Prostate gland (tissue), 2 donors: ENCODE measurements around the gene DCTN2. TPM values are rescaled to one million over a fixed set of nuclear protein-coding genes. Genes with fewer than 3 reads are reported as not detected.

ENCODE experiments used
- DNase-seq: peaks from one replicate; pipeline ENCODE4 v3.0.0-alpha.2; 2019; ENCODE audit warnings: low spot score
- H3K27ac ChIP-seq, 2 donors: fragments of 200-600 bp; sonication (generic); 2 replicates each; pipeline ENCODE4 v1.5.1; 2017 to 2019
- H3K27me3 ChIP-seq: fragments of 200-600 bp; sonication (generic); replicated peaks from 2 replicates; pipeline ENCODE4 v1.5.1; 2019; ENCODE audit not compliant: insufficient read depth
- H3K36me3 ChIP-seq, 2 donors: fragments of 200-600 bp; sonication (generic); 1 replicate in 1 of 2; 2 replicates in 1 of 2; pipeline versions ENCODE4 v1.5.1 to v1.8.1; 2017 to 2019
- H3K4me1 ChIP-seq: fragments of 200-600 bp; sonication (generic); replicated peaks from 2 replicates; pipeline ENCODE4 v1.5.1; 2019
- H3K4me3 ChIP-seq, 2 donors: fragments of 200-600 bp; sonication (generic); 2 replicates each; pipeline ENCODE4 v1.5.1; 2017 to 2019
- H3K9me3 ChIP-seq: fragments of 200-600 bp; sonication (generic); 2 replicates; pipeline ENCODE4 v1.5.1; 2017
- CTCF ChIP-seq, 4 experiments: fragments of 200-600 bp in 2 of 4; fragments of 450-650 bp in 2 of 4; sonication (generic) in 2 of 4; IDR thresholded peaks; 1 replicate in 3 of 4; 2 replicates in 1 of 4; pipeline ENCODE4 v1.5.1; 2016 to 2019; ENCODE audit warnings: antibody characterized with exemption in 4 of 4, mild to moderate bottlenecking in 2 of 4, moderate library complexity in 2 of 4
- POLR2A ChIP-seq: fragments of 450-650 bp; IDR thresholded peaks from one replicate; pipeline ENCODE4 v1.6.1; 2016; ENCODE audit warnings: antibody characterized with exemption, mild to moderate bottlenecking
- POLR2AphosphoS5 ChIP-seq: sonication (generic); formaldehyde crosslinking; IDR thresholded peaks from one replicate; pipeline ENCODE4 v1.6.1; 2017; ENCODE audit warnings: antibody characterized with exemption
- WGBS: methylation state at CpG from one replicate; pipeline ENCODE4 v1.1.5; 2018; 5-methylcytosine and 5-hydroxymethylcytosine counted together
- intact Hi-C: fragments of 100-400 bp; cut with DNase I; formaldehyde crosslinking; loops from one replicate; pipeline ENCODE4 v1.14.2; 2022
- total RNA-seq, 2 donors: library from RNA; depleted of rRNA; stranded (reverse); fragments of >200 nt; gene quantifications; one replicate each; pipeline ENCODE4 v1.1.0, GENCODE V29; 2016

The DCTN2 gene
- total RNA-seq, 2 donors from 2014 or later = 131 to 157 TPM

DNA sequence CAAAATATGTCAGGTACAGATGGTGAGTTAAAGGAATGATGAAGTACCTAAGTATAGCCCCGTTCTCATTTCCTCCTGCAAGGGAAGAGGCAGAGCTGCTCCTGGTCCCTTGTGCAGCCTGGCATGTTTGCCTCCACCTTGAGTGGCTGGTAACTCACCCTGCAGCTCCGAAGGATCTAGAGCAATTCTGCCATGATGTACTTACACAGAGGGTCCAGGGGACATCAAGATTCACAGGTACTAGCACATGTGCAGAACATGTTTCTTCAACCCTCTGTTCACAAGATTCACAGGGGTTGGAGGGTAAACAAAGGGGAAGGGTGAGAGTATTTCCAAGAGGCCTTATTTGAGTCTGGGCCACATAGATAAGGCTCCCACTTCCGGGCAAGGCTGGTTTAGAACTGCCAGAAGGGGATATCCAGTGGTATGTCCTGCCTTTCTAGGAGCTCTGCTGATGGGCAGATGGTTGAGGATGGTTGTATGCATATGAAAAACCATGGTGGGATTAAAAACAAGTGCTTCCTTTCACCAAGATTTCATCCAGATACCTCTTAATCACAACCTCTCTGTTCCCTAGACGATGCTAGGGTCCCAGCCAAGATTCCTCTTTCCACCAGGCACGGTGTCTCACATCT lies 7.7 kb downstream of the DCTN2 start:
- Histone ChIP-seq H3K9me3 (no peaks in the 10 kb centered on the region), H3K27ac (no peak overlapping the region), H3K27me3 (no peaks in the 10 kb centered on the region), H3K4me3 (no peak overlapping the region), H3K4me1 (no peaks in the 10 kb centered on the region), H3K36me3 (peaks cover 0 to under 1% of the 10 kb centered on the region in 2 donors)
- 84% methylated on average over 5 of the region's 5 CpGs for WGBS
- TF ChIP-seq CTCF (IDR thresholded peaks at IDR 0.05) (no peak), POLR2A (no peak), POLR2AphosphoS5 (no peak)
- intact Hi-C loops = no loop called here
- no peak for DNase-seq

DNA sequence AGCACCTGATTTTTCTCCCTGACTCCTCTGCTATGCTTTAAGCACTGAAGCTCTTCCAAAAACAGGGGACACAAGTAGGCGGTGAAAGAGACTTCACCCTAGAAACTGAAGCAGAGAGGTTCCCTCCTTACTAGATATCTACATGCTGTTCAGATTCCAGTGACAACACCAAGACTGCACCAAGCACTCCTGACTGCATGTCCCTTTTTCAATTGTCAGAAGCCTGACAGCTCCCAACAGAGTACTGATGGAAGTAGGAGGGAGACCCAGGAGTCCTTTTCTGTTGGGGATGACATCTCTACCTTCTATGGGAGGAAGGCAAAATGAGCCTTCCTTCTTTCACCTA lies 10.4 kb downstream of the DCTN2 start:
- WGBS = 100% methylated on average over 1 of the region's 1 CpG
- intact Hi-C loops = no loop called here
- no peak for DNase-seq
- Histone ChIP-seq H3K4me1 (no peaks in the 10 kb centered on the region), H3K27me3 (no peaks in the 10 kb centered on the region), H3K9me3 (no peaks in the 10 kb centered on the region), H3K27ac (peak overlapping the region in 1 of 2 donors; percentile 4), H3K36me3 (peaks cover 0 to 10% of the 10 kb centered on the region in 2 donors), H3K4me3 (no peak overlapping the region)
- TF ChIP-seq POLR2A (no peak), POLR2AphosphoS5 (no peak), CTCF (IDR thresholded peaks at IDR 0.05) (no peak)

DNA sequence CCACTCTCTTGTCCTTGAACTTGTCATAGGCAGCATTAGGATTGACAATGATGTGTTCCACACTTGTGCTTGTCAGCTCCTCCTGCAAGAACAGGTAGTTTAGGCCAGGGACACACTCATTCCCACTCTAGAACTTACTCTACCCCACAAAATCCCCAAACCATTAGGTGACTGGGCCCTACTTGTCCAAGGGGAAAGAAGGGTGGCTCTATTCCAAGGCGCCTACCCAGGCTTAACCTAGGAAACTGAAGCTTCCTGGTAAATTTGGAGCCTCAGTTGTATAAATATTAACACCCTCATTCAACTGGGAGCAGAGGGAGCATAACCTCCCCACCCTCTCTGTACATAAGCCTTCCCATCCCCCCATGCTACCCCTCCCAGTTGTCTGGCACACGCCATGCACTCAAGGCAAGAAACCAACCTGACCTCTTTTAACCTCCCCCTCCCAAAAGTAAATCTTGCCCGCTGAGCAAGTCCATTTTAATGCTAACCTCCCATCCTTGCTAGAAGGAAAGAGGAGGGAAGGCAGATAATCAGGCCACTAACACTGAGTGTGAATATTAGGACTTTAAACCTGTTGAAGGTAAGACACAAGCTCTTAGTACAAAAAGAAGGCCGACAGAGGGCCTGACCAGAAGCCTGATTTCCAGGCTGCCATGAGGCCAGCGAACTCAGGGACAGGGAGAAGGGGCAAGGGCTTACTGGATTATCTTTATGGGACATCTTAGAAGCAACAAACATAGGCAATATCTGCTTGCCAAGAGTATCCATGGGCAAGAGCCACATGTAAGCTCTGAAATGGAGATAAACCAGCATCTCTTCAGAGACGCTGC lies 11.0 kb downstream of the DCTN2 start:
- TF ChIP-seq POLR2AphosphoS5 = no peak
- Histone ChIP-seq H3K4me3 (no peak overlapping the region), H3K27ac (peak overlapping the region in 1 of 2 donors; percentile 4), H3K27me3 (no peaks in the 10 kb centered on the region), H3K9me3 (no peaks in the 10 kb centered on the region), H3K4me1 (no peaks in the 10 kb centered on the region), H3K36me3 (peaks cover 0 to 10% of the 10 kb centered on the region in 2 donors)
- DNase-seq = no peak
- intact Hi-C loops = no loop called here
- 69% methylated on average over 6 of the region's 6 CpGs for WGBS

- intact Hi-C loops = no loop called here
- Histone ChIP-seq H3K9me3 (no peaks in the 10 kb centered on the region), H3K4me1 (no peaks in the 10 kb centered on the region), H3K27me3 (no peaks in the 10 kb centered on the region), H3K27ac (no peak overlapping the region), H3K36me3 (peaks cover 0 to 10% of the 10 kb centered on the region in 2 donors), H3K4me3 (no peak overlapping the region)
- 91% methylated on average over 3 of the region's 3 CpGs for WGBS
- DNase-seq = no peak
- TF ChIP-seq CTCF (IDR thresholded peaks at IDR 0.05) = no peak
- no peak for TF ChIP-seq POLR2A
- no peak for TF ChIP-seq POLR2AphosphoS5
These were observed 11.9 kb downstream of the DCTN2 start for GRCh38 chr12:57534991-57535543.

GRCh38 chr12:57534250-57534649 lies 12.7 kb downstream of the DCTN2 start:
- no peak for DNase-seq
- intact Hi-C loops = no loop called here
- no peak overlapping the region for H3K4me3 ChIP-seq
- TF ChIP-seq CTCF (IDR thresholded peaks at IDR 0.05) (no peak), POLR2AphosphoS5 (no peak), POLR2A (no peak)
- WGBS = 94% methylated on average over 5 of the region's 5 CpGs
- peaks cover 6 to 10% of the 10 kb centered on the region in 2 donors for H3K36me3 ChIP-seq
- no peak overlapping the region for H3K27ac ChIP-seq
- H3K4me1 ChIP-seq = no peaks in the 10 kb centered on the region
- H3K27me3 ChIP-seq = no peaks in the 10 kb centered on the region
- no peaks in the 10 kb centered on the region for H3K9me3 ChIP-seq
